RPMI7951 (cell line): Measurements from ENCODE around the gene PDE9A. TPM values are rescaled to one million over a fixed set of nuclear protein-coding genes. Genes with fewer than 3 reads are reported as not detected.

Experiments used
- DNase-seq: peaks from one replicate; pipeline ENCODE4 v3.0.0-alpha.2; 2012; ENCODE audit warnings: low read depth
- total RNA-seq: library from RNA; depleted of rRNA; stranded (reverse); fragments of >200 nt; shearing (Covaris generic); gene quantifications from 2 replicates; pipeline ENCODE4 v1.2.3, GENCODE V29; 2014

PDE9A gene
- total RNA-seq, 1 experiment from 2014 or later: not detected

DNA sequence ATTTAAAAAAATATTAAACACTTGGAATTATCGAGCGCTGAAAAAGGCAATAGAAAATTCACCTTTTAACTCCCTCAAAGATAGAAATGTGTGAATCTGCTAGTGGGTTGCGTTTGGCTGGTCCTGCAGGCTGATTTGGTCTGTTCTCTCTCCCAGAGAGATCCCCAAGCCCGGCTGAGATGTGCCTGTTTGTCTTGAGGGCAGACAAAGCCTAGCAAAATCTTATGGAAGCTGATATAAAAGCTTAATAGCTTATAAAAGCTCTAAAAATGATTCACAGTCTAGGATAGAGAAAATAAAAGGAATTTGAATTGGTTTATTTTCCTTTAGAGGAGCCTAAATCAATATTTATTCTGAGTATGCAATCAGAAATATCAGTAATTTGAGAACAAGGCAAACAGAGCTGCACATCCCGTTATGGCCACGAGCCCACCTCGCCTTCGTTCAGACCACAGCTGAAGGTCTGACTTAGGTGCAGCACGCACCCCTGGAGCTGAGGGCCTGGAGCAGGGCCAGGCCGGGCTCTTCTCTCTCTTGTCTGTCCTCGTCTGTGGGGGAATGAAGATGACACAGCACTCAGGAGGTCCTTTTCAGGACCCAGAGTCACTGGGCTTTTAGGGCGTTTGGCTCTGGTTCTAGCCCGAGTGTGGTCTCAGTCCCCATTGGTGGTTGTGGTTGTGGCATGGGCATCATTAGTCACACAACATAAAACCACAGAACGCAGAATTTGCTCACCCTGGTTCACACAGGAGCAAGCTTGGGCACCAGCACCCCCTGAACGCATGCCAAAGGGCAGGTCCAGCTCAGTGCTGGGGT lies 18.6 kb downstream of the PDE9A start:
- DNase-seq: peak; percentile 54

- DNase-seq: peak; percentile 78
Observed at GRCh38 chr21:42672699-42673458, 19.5 kb downstream of the PDE9A start.

GRCh38 chr21:42673633-42674328 lies 20.4 kb downstream of the PDE9A start:
- DNase-seq: no peak

- DNase-seq: no peak
Observed at GRCh38 chr21:42674351-42674940, 21.0 kb downstream of the PDE9A start.

DNA sequence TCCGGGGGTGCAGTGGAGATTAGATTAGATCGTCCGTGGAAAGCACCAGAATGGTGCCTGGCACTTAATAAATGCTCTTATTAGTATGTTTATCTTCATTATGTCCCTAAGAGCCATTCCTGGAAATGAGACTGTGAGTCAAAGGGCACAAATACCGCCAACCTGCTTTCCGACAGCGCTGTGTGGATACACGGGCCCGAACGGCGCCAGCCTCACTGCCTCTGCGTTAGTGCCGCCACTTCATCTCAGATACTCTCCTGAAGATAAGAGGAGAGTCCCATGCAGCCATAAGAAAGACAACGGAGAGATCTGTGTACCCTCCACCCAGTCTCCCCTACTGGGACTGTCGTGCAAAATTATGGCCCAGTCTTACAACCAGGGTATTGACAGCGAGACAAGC lies 22.0 kb downstream of the PDE9A start:
- DNase-seq: no peak

GRCh38 chr21:42676808-42677207 lies 23.4 kb downstream of the PDE9A start:
- no peak for DNase-seq

DNA sequence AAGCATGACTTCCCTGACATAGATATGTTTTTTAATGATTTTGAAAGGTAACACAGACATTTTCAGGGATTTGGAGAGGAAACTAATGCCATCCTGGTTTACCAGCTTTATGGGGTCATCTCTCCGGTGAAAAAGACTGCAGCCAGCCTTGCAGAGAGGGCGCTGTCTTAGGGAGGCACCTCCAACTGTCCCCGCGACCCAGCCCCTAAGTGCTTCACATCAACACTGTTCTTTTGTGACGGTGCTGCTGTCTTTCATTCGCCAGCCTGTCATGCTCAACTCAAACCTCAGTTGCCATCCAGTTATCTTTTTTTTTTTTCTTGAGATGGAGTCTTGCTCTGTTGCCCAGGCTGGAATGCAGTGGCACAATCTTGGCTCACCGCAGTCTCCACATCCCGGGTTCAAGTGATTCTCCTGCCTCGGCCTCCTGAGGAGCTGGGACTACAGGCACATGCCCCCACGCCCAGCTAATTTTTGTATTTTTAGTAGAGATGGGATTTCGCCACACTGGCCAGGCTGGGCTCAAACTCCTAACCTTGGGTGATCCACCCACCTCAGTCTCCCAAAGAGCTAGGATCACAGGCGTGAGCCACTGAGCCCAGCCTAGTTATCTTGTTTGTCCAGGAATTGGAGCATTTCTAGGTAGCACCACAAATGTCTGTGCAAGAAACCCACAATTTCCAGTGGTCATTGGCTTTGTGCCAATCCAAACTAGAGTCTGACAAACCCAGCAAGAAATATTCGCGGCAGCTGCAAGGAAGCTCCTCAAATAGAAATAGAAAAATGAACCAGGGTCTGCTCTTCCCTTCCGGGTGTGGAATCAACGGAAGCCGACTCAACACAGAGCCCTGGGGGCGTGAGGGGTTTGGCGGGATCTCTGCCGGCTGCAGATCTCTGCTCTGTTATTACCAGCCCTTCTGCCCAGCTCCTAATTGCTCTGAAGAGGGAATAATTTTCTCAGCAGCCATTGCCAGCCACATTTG lies 24.2 kb downstream of the PDE9A start:
- peak; percentile 86 for DNase-seq

- no peak for DNase-seq
Observed at GRCh38 chr21:42678618-42679295, 25.3 kb downstream of the PDE9A start.

DNA sequence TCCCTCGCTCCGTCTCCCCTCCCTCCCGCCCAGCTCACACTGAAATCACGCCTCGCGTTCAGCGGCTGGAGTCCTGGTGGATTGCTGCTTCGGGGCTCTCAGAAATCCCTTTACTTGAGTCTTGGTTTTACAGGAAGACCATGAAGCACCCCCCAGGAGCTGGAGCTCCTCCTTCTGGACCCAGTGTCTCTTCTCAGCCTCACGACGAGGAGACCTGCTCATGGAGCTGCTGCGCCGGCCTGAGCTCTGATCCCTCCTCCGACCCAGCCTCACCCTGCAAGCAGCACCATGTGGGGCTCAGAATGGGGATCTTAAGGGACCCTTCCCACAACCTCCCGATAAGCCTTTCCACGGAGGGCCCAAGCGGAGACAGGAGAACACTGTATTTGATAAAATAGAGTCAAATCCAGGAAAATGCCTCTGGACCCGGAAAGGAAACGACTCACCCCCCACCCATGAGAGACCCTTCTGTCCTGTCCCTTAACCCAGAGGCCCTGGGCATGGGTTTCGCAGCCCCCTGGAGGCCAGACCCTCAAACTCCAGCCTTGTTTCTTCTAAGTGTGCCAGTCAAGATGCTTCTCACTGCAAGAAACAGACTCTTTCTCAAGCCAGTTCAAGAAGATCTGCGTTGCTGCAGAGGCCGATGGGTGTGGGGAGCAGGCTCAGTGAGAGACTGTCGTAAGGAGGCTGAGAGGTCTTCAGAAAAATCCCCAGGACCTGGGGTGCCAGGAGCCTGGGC lies 26.1 kb downstream of the PDE9A start:
- DNase-seq: no peak

DNA sequence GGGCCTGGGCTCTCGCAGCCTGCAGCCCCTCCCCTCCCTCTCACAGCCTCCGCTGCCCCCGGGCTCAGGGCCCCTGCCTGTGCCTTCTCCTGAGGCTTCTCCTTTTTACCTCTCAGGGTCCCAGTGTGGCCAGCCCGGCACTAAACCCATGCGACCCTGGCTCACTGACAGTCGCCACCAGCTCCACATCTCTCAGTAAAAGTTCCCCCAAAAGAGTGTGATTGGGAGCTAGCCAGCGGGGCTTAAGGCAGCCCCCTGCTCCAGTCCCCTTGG lies 26.6 kb downstream of the PDE9A start:
- DNase-seq: no peak

GRCh38 chr21:42680429-42680828 lies 27.0 kb downstream of the PDE9A start:
- no peak for DNase-seq

DNA sequence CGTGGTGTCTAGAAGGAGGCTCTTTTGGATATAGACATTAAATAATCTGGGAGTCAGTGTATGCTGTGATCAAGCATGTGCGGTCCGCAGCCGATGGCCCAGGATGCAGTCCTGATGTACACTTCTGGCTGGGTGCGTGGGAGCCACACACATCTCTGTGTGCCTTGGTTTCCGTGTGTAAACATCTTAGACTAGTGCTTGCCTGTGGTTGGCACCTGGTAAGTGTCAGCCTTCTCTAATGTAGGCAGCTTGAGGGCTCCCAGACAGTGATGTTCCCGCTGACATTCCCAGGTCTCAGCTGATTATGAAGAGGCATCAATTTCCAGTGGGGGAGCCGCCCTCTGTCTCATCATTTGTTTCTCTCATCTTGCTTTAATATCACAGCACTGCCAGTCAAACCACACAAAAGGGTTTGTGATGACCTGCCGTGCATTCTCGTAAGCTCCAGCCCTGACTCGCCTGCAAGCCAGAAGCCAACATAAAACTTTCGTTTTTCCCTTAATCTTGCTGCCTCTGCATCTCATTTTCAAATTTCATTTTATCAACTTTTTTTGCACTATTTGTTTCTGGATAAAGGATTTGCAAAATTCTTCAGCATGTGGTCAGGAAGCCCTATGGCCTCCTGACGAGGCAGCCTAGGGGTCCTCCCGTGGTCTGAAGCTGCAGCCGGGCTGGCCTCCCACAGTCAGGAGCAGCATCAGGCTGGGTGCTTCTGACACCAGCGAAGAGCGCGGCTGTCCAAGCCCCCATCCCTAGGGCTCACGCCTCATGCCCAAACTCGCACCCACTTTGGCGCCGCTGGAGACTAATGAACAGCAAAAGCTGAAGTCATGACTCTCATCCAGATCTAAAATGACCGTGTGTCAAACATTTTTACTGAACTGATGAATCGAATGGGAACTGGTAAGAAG lies 28.1 kb downstream of the PDE9A start:
- peak; percentile 13 for DNase-seq

- no peak for DNase-seq
Observed at GRCh38 chr21:42682661-42683210, 29.3 kb downstream of the PDE9A start.

DNA sequence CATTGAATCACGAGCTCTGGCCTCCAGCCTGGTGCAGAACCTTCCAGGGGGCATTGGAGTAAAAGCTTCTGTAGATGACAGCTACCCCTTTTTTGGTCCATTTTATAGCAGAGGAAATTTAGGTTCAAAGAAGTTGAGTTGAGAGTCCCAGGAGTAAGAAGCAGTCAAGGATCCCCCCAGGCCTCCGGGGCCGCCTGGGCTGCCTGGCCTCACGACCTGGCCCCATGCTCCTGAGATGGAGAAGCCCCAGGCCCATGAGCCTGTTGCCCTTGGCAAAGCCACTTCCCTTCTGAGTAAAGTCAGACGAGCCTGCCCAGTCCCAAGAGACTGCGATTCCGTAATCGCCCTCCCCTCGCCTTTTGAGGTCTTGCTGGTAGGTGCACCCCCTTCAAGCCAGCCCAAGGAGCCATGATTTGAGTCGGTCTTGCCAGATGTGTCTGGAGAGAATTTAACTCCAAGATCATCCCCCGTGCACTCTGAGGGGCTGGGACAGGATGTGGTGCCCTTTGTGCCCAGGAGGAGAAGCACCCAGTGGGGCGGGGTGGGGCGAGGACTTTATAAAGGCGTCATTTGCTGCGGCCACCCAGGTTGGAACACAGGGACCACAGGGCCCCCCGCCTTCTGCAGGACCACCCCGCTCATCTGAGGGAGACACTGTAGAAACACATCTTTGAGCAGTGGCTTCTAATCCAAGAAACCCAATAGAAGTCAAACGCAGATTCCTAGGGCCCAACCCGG lies 30.1 kb downstream of the PDE9A start:
- no peak for DNase-seq

DNA sequence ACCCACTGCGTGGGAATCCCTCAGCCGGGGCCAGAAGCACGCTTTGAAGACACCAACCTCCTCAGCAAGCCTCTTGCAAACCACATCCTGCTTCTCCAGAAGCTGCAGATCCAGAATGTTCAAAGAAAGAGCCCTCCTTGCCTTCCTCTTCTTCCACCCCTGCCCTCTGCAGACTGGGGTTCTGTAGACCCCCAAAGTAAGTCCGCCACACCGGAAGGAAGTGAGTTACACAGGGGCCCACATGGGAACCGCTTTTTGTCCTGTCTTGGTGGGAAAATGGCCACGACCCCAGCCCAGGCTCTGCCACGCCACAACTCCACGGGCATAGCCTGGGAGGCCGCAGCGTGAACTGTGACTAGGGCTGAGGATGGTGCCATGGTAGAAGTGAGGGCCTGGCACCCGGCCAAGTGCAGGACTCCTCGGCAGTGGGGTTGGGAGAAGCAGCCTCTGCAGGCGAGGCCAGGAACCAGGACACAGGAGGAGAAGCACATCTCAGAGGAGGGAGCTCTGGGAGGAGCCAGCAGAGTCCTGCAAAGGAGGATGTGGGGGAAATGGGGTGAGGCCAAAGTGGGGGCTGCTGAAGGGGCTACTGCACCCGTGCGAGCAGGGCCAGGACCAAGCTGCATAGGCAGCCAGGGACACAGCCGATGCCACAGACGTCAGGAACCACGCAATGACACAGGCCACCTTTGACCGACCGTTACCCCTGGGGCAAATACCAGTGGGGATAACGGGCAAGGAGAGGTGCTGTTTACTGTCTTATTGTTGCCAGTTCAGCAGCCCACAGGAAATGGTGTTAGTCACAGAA lies 30.9 kb downstream of the PDE9A start:
- peak; percentile 69 for DNase-seq

- DNase-seq: peak; percentile 10
Observed at GRCh38 chr21:42685036-42685435, 31.6 kb downstream of the PDE9A start.

DNA sequence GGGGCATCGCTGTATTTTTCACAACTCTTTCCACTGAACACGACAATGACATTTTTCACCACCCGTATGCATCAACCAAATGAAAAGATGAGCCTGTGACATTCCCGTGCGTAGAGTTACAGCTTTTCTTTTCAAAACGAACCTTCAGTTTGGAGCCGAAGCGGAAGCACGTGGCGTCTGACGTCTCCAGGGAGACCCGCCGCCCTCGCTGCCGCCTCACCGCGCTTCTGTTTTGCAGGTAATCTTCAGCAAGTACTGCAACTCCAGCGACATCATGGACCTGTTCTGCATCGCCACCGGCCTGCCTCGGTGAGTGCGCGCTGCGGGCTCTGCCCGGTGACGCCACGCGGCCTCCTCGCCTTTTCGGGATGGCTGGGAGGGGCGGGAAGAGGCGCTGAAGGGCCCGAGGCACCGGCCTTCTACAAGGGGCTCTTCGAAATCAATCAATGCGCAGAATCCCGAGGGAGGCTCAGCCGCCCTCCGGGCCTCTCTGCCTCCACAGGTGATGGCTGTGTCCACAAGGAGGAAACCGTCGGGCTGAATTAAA lies 32.6 kb downstream of the PDE9A start:
- DNase-seq: no peak
